ENCODE results near the gene CSNK1A1L. TPM values are rescaled to one million over a fixed set of nuclear protein-coding genes. Genes with fewer than 3 reads are reported as not detected.
A peak's percentile ranks its signal among the peaks of the same experiment; 100 is the strongest.

Gene CSNK1A1L
- polyA plus RNA-seq, 1 experiment = not detected

GRCh38 chr13:37129866-37130265 lies 24.4 kb upstream of the CSNK1A1L start:
- CTCF ChIA-PET = interaction anchor here (1.2 kb wide), 1 partner anchor 472 kb away, joined by 3 read pairs; no protein-coding TSS in a partner anchor
- Histone ChIP-seq H3K27me3 (ENCODE audit: control insufficient read depth, insufficient read depth, low read length) (no peaks in the 10 kb centered on the region), H3K36me3 (ENCODE audit: control insufficient read depth, insufficient read depth, low read length) (no peaks in the 10 kb centered on the region), H3K4me3 (ENCODE audit: low read depth, low read length) (no peak overlapping the region)
- DNase-seq (ENCODE audit: low read depth) = no peak
- no peak for TF ChIP-seq CTCF (IDR thresholded peaks at IDR 0.05; ENCODE audit: insufficient read depth, low read depth, low read length)
- POLR2A ChIA-PET = no interaction called here

GRCh38 chr13:37127691-37128241 lies 22.3 kb upstream of the CSNK1A1L start:
- TF ChIP-seq CTCF (IDR thresholded peaks at IDR 0.05; ENCODE audit: insufficient read depth, low read depth, low read length) = no peak
- ChIA-PET CTCF (interaction anchor here (0.7 kb wide), 2 partner anchors 214 to 560 kb away, joined by 3 read pairs; no protein-coding TSS in a partner anchor), POLR2A (interaction anchor here (0.6 kb wide), 1 partner anchor 201 kb away, joined by 3 read pairs; no protein-coding TSS in a partner anchor)
- no peaks in the 10 kb centered on the region for H3K27me3 ChIP-seq (ENCODE audit: control insufficient read depth, insufficient read depth, low read length)
- H3K36me3 ChIP-seq (ENCODE audit: control insufficient read depth, insufficient read depth, low read length) = no peaks in the 10 kb centered on the region
- H3K4me3 ChIP-seq (ENCODE audit: low read depth, low read length) = no peak overlapping the region
- peak; percentile 59 for DNase-seq (ENCODE audit: low read depth)

GRCh38 chr13:37123337-37123736 lies 17.9 kb upstream of the CSNK1A1L start:
- TF ChIP-seq CTCF (IDR thresholded peaks at IDR 0.05; ENCODE audit: insufficient read depth, low read depth, low read length) = no peak
- POLR2A ChIA-PET = no interaction called here
- no peaks in the 10 kb centered on the region for H3K27me3 ChIP-seq (ENCODE audit: control insufficient read depth, insufficient read depth, low read length)
- DNase-seq (ENCODE audit: low read depth) = no peak
- H3K36me3 ChIP-seq (ENCODE audit: control insufficient read depth, insufficient read depth, low read length) = no peaks in the 10 kb centered on the region
- H3K4me3 ChIP-seq (ENCODE audit: low read depth, low read length) = no peak overlapping the region
- CTCF ChIA-PET = no interaction called here

- no peaks in the 10 kb centered on the region for H3K36me3 ChIP-seq (ENCODE audit: control insufficient read depth, insufficient read depth, low read length)
- CTCF ChIA-PET = no interaction called here
- TF ChIP-seq CTCF (IDR thresholded peaks at IDR 0.05; ENCODE audit: insufficient read depth, low read depth, low read length) = no peak
- POLR2A ChIA-PET = no interaction called here
- H3K4me3 ChIP-seq (ENCODE audit: low read depth, low read length) = no peak overlapping the region
- no peaks in the 10 kb centered on the region for H3K27me3 ChIP-seq (ENCODE audit: control insufficient read depth, insufficient read depth, low read length)
- no peak for DNase-seq (ENCODE audit: low read depth)
Measured at GRCh38 chr13:37118016-37118415, 12.6 kb upstream of the CSNK1A1L start.

GRCh38 chr13:37114250-37114649 lies 8.8 kb upstream of the CSNK1A1L start:
- ChIA-PET POLR2A (no interaction called here), CTCF (no interaction called here)
- Histone ChIP-seq H3K27me3 (ENCODE audit: control insufficient read depth, insufficient read depth, low read length) (no peaks in the 10 kb centered on the region), H3K4me3 (ENCODE audit: low read depth, low read length) (no peak overlapping the region), H3K36me3 (ENCODE audit: control insufficient read depth, insufficient read depth, low read length) (no peaks in the 10 kb centered on the region)
- DNase-seq (ENCODE audit: low read depth) = no peak
- TF ChIP-seq CTCF (IDR thresholded peaks at IDR 0.05; ENCODE audit: insufficient read depth, low read depth, low read length) = no peak
